Stimulated activated CD4-positive, alpha-beta T cell treated with anti-CD3 and anti-CD28 coated beads, TNF-alpha, amount 100 ng/mL, for 1 hour (primary cell): ENCODE measurements around the gene TMEM232.
"Not testable (repeated sequence)": the region's sequence is repeated elsewhere in the genome, so short reads cannot be mapped to it uniquely, and the experiment has no call there.

Experiments used
- DNase-seq, 3 donors: peaks; one replicate each; pipeline ENCODE4 v3.0.0-alpha.2; 2020; ENCODE audit warnings: low read depth in 3 of 3, low spot score in 1 of 3

The TMEM232 gene

DNA sequence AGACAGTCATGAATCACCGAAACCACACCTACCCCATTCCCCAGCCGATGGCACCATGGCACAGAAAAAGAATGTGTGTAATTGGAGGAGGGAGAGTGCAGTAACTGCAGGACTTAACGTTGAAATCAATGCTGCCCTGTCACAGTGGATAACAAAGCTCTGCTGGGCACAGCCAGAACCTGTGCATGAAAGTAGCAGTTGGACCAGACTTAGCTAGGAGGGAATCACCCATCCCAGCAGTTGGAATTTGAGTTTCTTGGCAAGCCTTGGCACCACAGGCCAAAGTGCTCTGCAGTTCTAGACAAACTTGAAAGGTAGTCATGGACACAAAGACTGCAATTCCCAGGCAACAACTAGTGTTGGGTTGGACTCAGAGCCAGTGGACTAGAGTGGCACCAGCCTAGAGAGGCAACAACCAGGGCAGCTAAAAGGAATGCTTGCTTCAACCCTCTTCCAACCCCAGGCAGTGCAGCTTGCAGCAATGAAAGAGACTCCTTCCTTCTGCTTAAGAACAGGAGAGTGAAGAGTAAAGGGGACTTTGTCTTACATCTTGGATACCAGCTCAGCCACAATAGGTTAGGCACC is 19.1 kb downstream of the TMEM232 start:
- no peak for DNase-seq

DNA sequence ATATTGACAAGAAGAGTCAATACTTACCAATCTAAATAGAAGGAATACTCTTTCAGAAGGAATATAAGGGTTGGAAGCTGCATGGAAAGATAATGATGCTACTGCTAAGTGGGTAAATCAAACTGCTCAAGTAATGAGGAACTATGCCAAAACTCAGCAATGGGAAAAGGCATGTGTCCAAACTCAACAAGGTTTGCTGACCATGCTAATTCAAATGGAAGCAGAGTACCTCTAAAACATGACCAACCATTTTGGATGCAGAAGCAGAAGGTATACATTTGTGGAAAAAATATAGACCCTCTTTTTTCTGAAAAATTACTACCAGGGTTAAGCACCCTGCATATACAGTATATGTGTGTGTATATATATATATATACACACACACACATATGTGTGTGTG is 21.1 kb downstream of the TMEM232 start:
- DNase-seq = no peak

- no peak for DNase-seq
These were observed 23.0 kb downstream of the TMEM232 start for GRCh38 chr5:110703481-110703880.

DNA sequence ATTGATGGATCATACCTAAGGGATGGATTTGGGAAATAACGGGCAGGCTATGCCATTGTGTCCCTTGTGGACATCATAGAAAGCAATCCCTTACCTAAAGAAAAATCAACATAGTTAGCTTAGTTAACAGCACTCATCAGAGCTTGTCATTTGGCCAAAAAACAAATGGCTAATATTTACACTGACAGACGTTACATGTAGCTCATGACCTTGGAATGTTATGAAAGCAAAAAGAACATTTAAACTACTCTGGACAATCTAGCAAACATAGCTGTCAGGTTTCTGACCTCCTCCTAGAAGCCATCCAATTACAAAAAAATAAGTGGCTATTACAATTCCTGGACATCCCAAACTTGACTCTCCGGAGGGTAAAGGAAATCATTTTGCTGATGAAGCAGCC is 23.8 kb downstream of the TMEM232 start:
- no peak for DNase-seq

GRCh38 chr5:110702300-110702699 is 24.2 kb downstream of the TMEM232 start:
- no peak for DNase-seq

DNA sequence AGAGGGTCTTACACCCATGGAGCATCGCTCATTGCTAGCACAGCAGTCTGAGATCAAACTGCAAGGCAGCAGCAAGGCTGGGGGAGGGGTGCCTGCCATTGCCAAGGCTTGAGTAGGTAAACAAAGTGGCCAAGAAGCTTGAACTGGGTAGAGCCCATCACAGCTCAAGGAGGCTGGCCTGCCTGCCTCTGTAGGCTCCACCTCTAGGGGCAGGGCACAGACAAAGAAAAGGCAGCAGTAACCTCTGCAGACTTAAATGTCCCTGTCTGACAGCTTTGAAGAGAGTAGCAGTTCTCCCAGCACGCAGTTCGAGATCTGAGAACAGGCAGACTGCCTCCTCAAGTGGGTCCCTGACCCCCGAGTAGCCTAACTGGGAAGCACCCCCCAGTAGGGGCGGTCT is 33.8 kb downstream of the TMEM232 start:
- DNase-seq = not testable (repeated sequence)

DNA sequence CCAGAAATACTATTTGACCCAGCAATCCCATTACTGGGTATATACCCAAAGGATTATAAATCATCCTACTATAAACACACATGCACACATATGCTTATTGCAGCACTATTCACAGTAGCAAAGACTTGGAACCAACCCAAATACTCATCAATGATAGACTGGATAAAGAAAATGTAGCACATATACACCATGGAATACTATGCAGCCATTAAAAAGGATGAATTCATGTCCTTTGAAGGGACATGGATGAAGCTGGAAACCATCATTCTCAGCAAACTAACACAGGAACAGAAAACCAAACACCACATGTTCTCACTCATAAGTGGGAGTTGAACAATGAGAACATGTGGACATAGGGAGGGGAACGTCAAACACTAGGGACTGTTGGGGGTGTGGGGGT is 35.9 kb downstream of the TMEM232 start:
- not testable (repeated sequence) for DNase-seq

- no peak for DNase-seq
These were observed 39.0 kb downstream of the TMEM232 start for GRCh38 chr5:110687485-110687884.

DNA sequence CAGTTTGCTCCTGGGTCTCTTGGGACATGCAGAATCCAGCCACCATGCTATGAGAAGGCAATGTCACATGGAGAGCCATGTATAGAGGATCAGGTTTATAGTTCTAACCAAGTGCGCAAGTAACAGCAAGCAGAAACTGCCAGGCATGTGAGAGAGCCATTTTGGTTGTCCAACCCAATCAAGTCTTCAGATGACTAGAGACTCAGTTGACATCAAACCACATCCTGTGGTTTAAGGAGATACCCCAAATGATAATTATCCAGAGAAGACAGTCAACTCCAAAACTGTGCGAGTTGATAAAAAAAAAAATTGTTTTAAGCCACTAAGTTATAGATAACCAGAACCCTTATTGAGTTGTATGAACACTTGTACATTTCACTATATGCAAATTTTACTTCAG is 40.2 kb downstream of the TMEM232 start:
- no peak for DNase-seq

- no peak for DNase-seq
These were observed 44.5 kb downstream of the TMEM232 start for GRCh38 chr5:110681953-110682352.

- DNase-seq = no peak
These were observed 45.4 kb downstream of the TMEM232 start for GRCh38 chr5:110681109-110681508.

DNA sequence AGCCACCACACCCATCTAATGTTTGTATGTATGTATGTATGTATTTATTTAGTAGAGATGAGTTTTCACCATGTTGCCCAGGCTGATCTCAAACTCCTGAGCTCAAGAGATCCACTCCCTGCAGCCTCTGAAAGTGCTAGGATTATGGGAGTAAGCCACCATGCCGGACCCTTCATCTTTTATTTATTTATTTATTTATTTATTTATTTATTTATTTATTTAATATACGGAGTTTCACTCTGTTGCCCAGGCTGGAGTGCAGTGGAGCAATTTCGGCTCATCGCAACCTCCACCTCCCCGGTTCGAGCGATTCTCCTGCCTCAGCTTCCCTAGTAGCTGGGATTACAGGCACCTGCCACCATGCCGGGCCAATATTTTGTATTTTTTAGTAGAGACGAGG is 49.9 kb downstream of the TMEM232 start:
- not testable (repeated sequence) for DNase-seq

GRCh38 chr5:110665184-110665726 is 61.2 kb downstream of the TMEM232 start:
- no peak for DNase-seq

GRCh38 chr5:110663525-110663924 is 62.9 kb downstream of the TMEM232 start:
- no peak for DNase-seq

GRCh38 chr5:110658006-110658405 is 68.5 kb downstream of the TMEM232 start:
- DNase-seq = no peak

- DNase-seq = no peak
These were observed 73.1 kb downstream of the TMEM232 start for GRCh38 chr5:110653231-110653970.

GRCh38 chr5:110651507-110651906 is 75.0 kb downstream of the TMEM232 start:
- no peak for DNase-seq

DNA sequence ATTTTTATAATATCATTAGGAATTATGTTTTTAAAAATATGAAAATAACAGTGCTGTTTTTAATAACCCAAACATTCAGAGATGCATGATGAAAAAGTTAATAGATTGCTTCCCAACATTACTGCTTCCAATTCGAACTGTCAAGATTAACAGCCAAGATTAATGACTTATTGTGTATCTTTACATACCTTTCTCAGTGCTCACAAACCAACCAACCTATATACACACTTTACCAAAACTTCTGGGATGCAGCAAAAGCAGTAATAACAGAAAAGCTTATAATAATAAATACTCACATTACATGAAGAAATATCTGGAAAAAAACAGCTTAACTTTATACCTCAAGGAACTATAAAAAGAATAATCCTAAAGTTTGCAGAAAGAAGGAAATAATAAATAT is 82.1 kb downstream of the TMEM232 start:
- DNase-seq = no peak

DNA sequence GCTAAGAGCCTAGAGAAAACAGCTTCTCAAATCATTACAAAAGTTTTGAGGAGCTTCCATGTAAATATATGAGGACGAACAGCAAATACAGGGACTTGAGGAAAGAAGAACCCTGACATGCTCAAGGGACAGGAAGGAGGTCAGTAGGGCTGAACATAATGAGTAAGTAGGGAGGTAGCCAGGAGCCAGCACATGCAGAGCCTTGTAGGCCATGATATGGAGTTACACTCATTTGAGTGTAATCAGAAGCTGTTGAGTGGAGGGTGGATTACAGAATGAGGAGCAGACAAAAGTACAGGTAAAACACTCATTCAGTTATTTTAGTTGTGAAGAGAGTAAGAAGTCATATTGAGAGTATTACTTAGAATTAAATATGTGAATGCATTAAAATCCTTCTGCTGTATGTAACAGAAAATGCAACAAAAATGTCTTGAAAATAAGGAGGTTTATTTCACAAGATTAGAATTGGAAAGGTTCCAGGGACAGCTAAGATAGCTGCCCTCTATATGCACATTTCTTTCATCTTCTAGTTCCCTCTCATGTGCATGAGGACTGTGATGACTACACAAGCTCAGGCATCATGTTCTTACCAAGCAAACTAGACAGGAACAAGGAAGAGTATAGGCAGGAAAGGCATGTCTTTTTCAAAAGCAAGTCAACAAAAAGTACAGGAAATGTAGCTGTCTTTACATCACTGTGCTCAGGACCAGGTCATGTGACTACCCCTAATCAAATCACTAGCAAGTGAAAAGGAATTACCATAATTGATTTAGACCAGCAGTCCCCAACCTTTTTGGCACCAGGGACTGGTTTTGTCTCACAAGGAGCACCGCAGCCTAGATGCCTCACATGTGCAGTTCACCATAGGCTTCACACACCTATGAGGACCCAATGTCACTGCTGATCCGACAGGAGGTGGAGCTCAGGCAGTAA is 87.2 kb downstream of the TMEM232 start:
- no peak for DNase-seq

GRCh38 chr5:110634475-110634874 is 92.0 kb downstream of the TMEM232 start:
- DNase-seq = no peak

- no peak for DNase-seq
These were observed 95.2 kb downstream of the TMEM232 start for GRCh38 chr5:110631236-110631635.

DNA sequence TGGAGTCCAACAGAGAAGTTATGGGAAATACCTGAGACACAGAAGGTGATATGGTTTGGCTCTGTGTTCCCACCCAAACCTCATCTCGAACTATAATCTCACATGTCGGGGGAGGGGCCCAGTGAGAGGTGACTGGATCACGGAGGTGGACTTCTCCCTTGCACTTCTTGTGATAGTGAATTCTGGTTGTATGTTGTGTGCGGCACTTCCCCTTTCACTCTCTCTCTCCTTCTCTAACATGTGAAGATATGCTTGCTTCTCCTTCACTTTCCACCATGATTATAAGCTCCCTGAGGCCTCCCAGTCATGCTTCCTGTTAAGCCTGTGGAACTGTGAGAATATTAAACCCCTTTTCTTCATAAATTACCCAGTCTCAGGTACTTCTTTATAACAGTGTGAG is 96.1 kb downstream of the TMEM232 start:
- no peak for DNase-seq
